Gastrocnemius medialis (tissue), 4 donors: Measurements from ENCODE around the gene APOLD1.

ENCODE experiments used
- CTCF ChIP-seq, 5 experiments: fragments of 450-650 bp in 3 of 5; fragments of 200-600 bp in 2 of 5; sonication (generic) in 2 of 5; IDR thresholded peaks in 4 of 5; conservative IDR thresholded peaks in 1 of 5; 1 replicate in 4 of 5; 2 replicates in 1 of 5; pipeline ENCODE4 v1.5.1; 2016 to 2019; ENCODE audit warnings: antibody characterized with exemption in 5 of 5, mild to moderate bottlenecking in 3 of 5, moderate library complexity in 3 of 5
- POLR2A ChIP-seq, 2 donors: fragments of 450-650 bp; IDR thresholded peaks; one replicate each; pipeline ENCODE4 v1.6.1; 2017; ENCODE audit warnings: antibody characterized with exemption in 2 of 2, mild to moderate bottlenecking in 2 of 2, moderate library complexity in 2 of 2

GRCh38 chr12:12837025-12837812 is 51.8 kb downstream of the APOLD1 start:
- TF ChIP-seq CTCF (IDR thresholded peaks at IDR 0.05 in 4 of 5, conservative IDR thresholded peaks at IDR 0.05 in 1 of 5) (peak in 2 of 5 experiments; percentile 20 to 42), POLR2A (IDR thresholded peaks at IDR 0.05) (no peak)
